K562 (cell line): Measurements from ENCODE around the gene WDR93. TPM values are rescaled to one million over a fixed set of nuclear protein-coding genes. Genes with fewer than 3 reads are reported as not detected.
A peak's percentile ranks its signal among the peaks of the same experiment; 100 is the strongest.

Experiments used
- ATF1 ChIP-seq, 2 experiments: fragments of 450-650 bp in 1 of 2; IDR thresholded peaks; 2 replicates each; pipeline ENCODE4 v1.6.1; 2016; ENCODE audit warnings: missing compliant biosample characterization in 1 of 2, missing genetic modification characterization in 1 of 2
- JUND ChIP-seq, 2 experiments: IDR thresholded peaks; 2 replicates in 1 of 2; 3 replicates in 1 of 2; pipeline ENCODE4 v1.6.1; 2011; ENCODE audit warnings: borderline replicate concordance in 2 of 2, low read depth in 2 of 2, low read length in 2 of 2, improper control_type of control experiment in 1 of 2, missing biosample characterization in 1 of 2, missing genetic modification characterization in 1 of 2, missing genetic modification reagents in 1 of 2
- NCOA6 ChIP-seq: fragments of 450-650 bp; IDR thresholded peaks from 2 replicates; pipeline ENCODE4 v1.6.1; 2017; ENCODE audit warnings: mild to moderate bottlenecking
- NR3C1 ChIP-seq: sonication (generic); formaldehyde crosslinking; IDR thresholded peaks from 2 replicates; pipeline ENCODE4 v1.8.1; 2022; ENCODE audit warnings: missing genetic modification reagents
- TEAD1 ChIP-seq, 2 experiments: fragments of 450-650 bp in 1 of 2; sonication (generic) in 1 of 2; formaldehyde crosslinking; IDR thresholded peaks; 2 replicates each; pipeline versions ENCODE4 v1.4.0 to v1.8.0; 2020 to 2022; ENCODE audit warnings: mild to moderate bottlenecking in 2 of 2, missing genetic modification reagents in 1 of 2
- ZNF551 ChIP-seq: fragments of 250-450 bp; sonication (Bioruptor Pico); IDR thresholded peaks from 2 replicates; pipeline ENCODE4 v1.5.0; 2021; ENCODE audit warnings: mild to moderate bottlenecking, moderate library complexity
- ZNF778 ChIP-seq: fragments of 450-650 bp; formaldehyde crosslinking; IDR thresholded peaks from 2 replicates; pipeline ENCODE4 v1.4.0; 2020; ENCODE audit warnings: mild to moderate bottlenecking, moderate library complexity
- polyA plus RNA-seq, 8 experiments: library from polyadenylated mRNA; depleted of rRNA in 4 of 8; stranded (reverse) in 5 of 8; unstranded in 3 of 8; fragments of >200 nt; fragmentation: Nextera tagmentation in 2 of 8; fragmentation: Illumina TruSeq in 1 of 8; extraction: Ambion mirVana in 2 of 8; extraction: Trizol in 1 of 8; gene quantifications; 2 replicates each; pipeline versions ENCODE4 v1.2.1 to v1.2.3, GENCODE V29; 2011 to 2014; ENCODE audit warnings: inconsistent platforms in 1 of 8, missing spikeins in 1 of 8
- total RNA-seq, 7 experiments: library from RNA; depleted of rRNA in 6 of 7; stranded (reverse); fragments of >200 nt in 6 of 7; fragmentation: Illumina TruSeq in 2 of 7; extraction: Trizol in 2 of 7; gene quantifications; 2 replicates each; pipeline versions ENCODE4 v1.2.1 to v1.2.3, GENCODE V29; 2011 to 2021; ENCODE audit warnings: low replicate concordance in 1 of 7
- TF ChIP-seq, protein P1 (sequence below): fragments of 250-450 bp; sonication (Bioruptor Pico); IDR thresholded peaks from 2 replicates; pipeline ENCODE4 v1.8.0; 2022; ENCODE audit warnings: inconsistent platforms
- TF ChIP-seq, protein P2 (sequence below): fragments of 250-450 bp; sonication (Bioruptor Pico); IDR thresholded peaks from 2 replicates; pipeline ENCODE4 v1.4.0; 2020; ENCODE audit warnings: mild to moderate bottlenecking, moderate library complexity, borderline replicate concordance
- TF ChIP-seq, protein P3 (sequence below): fragments of 200-600 bp; sonication (generic); IDR thresholded peaks from one replicate; pipeline ENCODE4 v1.6.1; 2012; ENCODE audit warnings: mild to moderate bottlenecking, low read depth, low read length, inconsistent platforms

Gene WDR93
- total and polyA plus RNA-seq, 9 of the 15 experiments (the other 6 are each of a cell fraction or from before 2014, with no cell fraction given), result not detected

DNA sequence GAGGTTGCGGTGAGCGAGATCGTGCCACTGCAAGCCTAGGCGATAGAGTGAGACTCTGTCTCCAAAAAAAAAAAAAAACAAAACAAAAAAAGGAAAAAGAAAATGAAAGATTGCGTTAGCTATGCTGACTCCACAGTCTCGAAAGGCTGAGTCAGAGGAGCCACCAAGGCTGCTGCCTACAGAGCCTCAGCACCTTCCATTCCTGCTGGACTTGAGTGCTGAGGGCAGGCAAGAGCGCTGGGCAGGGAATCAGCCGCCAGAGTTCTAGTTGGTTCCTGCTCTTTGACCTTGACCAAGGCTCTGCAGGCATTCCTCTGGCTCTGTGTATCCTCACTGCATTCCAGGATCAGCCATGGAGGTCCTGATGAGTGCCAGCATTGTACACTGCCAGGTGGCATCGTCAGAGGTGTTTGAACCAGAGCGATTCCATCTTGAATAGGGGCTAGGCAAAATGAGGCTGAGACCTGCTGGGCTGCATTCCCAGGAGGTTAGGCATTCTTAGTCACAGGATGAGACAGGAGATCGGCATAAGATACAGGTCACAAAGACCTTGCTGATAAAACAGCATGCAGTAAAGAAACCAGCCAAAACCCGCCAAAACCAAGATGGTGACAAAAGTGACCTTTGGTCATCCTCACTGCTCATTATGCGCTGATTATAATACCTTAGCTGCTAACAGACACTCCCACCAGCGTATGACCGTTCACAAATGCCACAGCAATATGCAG, 91.4 kb downstream of the WDR93 start (continued):
- TF ChIP-seq ATF1 (CRISPR knock-in tag; IDR thresholded peaks at IDR 0.05), result no peak
- peak; percentile 79 for TF ChIP-seq ATF1 (tag; IDR thresholded peaks at IDR 0.05)
- peak; percentile 40; the same call in 1 of the 2 replicates for TF ChIP-seq JUND (IDR thresholded peaks at IDR 0.05; ENCODE audit: borderline replicate concordance, low read depth, low read length)
- TF ChIP-seq JUND (tag; IDR thresholded peaks at IDR 0.05; ENCODE audit: borderline replicate concordance, low read depth, low read length), result peak; percentile 84; the same call in 2 of the 3 replicates
- peak in 1 of 2 experiments; percentile 99; a peak in 2 of 4 replicates for TF ChIP-seq TEAD1 (CRISPR knock-in tag; IDR thresholded peaks at IDR 0.05)
- no peak for TF ChIP-seq ZNF778
- peak; percentile 77; the same call in 1 of the 2 replicates for TF ChIP-seq ZNF551 (CRISPR knock-in tag)
- TF ChIP-seq NR3C1 (CRISPR knock-in tag), result no peak
- TF ChIP-seq, protein P1, sequence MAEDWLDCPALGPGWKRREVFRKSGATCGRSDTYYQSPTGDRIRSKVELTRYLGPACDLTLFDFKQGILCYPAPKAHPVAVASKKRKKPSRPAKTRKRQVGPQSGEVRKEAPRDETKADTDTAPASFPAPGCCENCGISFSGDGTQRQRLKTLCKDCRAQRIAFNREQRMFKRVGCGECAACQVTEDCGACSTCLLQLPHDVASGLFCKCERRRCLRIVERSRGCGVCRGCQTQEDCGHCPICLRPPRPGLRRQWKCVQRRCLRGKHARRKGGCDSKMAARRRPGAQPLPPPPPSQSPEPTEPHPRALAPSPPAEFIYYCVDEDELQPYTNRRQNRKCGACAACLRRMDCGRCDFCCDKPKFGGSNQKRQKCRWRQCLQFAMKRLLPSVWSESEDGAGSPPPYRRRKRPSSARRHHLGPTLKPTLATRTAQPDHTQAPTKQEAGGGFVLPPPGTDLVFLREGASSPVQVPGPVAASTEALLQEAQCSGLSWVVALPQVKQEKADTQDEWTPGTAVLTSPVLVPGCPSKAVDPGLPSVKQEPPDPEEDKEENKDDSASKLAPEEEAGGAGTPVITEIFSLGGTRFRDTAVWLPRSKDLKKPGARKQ (CRISPR knock-in tag), result peak; percentile 82; the same call in 1 of the 2 replicates
- TF ChIP-seq, protein P2, sequence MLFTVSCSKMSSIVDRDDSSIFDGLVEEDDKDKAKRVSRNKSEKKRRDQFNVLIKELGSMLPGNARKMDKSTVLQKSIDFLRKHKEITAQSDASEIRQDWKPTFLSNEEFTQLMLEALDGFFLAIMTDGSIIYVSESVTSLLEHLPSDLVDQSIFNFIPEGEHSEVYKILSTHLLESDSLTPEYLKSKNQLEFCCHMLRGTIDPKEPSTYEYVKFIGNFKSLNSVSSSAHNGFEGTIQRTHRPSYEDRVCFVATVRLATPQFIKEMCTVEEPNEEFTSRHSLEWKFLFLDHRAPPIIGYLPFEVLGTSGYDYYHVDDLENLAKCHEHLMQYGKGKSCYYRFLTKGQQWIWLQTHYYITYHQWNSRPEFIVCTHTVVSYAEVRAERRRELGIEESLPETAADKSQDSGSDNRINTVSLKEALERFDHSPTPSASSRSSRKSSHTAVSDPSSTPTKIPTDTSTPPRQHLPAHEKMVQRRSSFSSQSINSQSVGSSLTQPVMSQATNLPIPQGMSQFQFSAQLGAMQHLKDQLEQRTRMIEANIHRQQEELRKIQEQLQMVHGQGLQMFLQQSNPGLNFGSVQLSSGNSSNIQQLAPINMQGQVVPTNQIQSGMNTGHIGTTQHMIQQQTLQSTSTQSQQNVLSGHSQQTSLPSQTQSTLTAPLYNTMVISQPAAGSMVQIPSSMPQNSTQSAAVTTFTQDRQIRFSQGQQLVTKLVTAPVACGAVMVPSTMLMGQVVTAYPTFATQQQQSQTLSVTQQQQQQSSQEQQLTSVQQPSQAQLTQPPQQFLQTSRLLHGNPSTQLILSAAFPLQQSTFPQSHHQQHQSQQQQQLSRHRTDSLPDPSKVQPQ, result peak; percentile 94; the same call in 1 of the 2 replicates
- TF ChIP-seq NCOA6, result no peak
- TF ChIP-seq, protein P3, sequence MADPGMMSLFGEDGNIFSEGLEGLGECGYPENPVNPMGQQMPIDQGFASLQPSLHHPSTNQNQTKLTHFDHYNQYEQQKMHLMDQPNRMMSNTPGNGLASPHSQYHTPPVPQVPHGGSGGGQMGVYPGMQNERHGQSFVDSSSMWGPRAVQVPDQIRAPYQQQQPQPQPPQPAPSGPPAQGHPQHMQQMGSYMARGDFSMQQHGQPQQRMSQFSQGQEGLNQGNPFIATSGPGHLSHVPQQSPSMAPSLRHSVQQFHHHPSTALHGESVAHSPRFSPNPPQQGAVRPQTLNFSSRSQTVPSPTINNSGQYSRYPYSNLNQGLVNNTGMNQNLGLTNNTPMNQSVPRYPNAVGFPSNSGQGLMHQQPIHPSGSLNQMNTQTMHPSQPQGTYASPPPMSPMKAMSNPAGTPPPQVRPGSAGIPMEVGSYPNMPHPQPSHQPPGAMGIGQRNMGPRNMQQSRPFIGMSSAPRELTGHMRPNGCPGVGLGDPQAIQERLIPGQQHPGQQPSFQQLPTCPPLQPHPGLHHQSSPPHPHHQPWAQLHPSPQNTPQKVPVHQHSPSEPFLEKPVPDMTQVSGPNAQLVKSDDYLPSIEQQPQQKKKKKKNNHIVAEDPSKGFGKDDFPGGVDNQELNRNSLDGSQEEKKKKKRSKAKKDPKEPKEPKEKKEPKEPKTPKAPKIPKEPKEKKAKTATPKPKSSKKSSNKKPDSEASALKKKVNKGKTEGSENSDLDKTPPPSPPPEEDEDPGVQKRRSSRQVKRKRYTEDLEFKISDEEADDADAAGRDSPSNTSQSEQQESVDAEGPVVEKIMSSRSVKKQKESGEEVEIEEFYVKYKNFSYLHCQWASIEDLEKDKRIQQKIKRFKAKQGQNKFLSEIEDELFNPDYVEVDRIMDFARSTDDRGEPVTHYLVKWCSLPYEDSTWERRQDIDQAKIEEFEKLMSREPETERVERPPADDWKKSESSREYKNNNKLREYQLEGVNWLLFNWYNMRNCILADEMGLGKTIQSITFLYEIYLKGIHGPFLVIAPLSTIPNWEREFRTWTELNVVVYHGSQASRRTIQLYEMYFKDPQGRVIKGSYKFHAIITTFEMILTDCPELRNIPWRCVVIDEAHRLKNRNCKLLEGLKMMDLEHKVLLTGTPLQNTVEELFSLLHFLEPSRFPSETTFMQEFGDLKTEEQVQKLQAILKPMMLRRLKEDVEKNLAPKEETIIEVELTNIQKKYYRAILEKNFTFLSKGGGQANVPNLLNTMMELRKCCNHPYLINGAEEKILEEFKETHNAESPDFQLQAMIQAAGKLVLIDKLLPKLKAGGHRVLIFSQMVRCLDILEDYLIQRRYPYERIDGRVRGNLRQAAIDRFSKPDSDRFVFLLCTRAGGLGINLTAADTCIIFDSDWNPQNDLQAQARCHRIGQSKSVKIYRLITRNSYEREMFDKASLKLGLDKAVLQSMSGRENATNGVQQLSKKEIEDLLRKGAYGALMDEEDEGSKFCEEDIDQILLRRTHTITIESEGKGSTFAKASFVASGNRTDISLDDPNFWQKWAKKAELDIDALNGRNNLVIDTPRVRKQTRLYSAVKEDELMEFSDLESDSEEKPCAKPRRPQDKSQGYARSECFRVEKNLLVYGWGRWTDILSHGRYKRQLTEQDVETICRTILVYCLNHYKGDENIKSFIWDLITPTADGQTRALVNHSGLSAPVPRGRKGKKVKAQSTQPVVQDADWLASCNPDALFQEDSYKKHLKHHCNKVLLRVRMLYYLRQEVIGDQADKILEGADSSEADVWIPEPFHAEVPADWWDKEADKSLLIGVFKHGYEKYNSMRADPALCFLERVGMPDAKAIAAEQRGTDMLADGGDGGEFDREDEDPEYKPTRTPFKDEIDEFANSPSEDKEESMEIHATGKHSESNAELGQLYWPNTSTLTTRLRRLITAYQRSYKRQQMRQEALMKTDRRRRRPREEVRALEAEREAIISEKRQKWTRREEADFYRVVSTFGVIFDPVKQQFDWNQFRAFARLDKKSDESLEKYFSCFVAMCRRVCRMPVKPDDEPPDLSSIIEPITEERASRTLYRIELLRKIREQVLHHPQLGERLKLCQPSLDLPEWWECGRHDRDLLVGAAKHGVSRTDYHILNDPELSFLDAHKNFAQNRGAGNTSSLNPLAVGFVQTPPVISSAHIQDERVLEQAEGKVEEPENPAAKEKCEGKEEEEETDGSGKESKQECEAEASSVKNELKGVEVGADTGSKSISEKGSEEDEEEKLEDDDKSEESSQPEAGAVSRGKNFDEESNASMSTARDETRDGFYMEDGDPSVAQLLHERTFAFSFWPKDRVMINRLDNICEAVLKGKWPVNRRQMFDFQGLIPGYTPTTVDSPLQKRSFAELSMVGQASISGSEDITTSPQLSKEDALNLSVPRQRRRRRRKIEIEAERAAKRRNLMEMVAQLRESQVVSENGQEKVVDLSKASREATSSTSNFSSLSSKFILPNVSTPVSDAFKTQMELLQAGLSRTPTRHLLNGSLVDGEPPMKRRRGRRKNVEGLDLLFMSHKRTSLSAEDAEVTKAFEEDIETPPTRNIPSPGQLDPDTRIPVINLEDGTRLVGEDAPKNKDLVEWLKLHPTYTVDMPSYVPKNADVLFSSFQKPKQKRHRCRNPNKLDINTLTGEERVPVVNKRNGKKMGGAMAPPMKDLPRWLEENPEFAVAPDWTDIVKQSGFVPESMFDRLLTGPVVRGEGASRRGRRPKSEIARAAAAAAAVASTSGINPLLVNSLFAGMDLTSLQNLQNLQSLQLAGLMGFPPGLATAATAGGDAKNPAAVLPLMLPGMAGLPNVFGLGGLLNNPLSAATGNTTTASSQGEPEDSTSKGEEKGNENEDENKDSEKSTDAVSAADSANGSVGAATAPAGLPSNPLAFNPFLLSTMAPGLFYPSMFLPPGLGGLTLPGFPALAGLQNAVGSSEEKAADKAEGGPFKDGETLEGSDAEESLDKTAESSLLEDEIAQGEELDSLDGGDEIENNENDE, result no peak
